ENCODE results near the gene RIPK4.
A peak's percentile ranks its signal among the peaks of the same experiment; 100 is the strongest.
"Not testable (repeated sequence)": the region's sequence is repeated elsewhere in the genome, so short reads cannot be mapped to it uniquely, and the experiment has no call there.

The RIPK4 gene

GRCh38 chr21:41737651-41738324 lies 29.1 kb downstream of the RIPK4 start:
- no peak for DNase-seq (ENCODE audit: insufficient read length, low spot score)
- no peak for FAIRE-seq
- TF ChIP-seq POLR2A (IDR thresholded peaks at IDR 0.05; ENCODE audit: low read depth, low read length): no peak

GRCh38 chr21:41736423-41736822 lies 30.4 kb downstream of the RIPK4 start:
- DNase-seq (ENCODE audit: insufficient read length, low spot score): no peak
- no peak for FAIRE-seq

GRCh38 chr21:41733951-41734689 lies 32.7 kb downstream of the RIPK4 start:
- FAIRE-seq (no peak), DNase-seq (ENCODE audit: insufficient read length, low spot score) (no peak)
- TF ChIP-seq POLR2A (IDR thresholded peaks at IDR 0.05; ENCODE audit: low read depth, low read length): no peak

More at GRCh38 chr21:41736423-41736822, 30.4 kb downstream of the RIPK4 start:
- no peak for TF ChIP-seq POLR2A (IDR thresholded peaks at IDR 0.05; ENCODE audit: low read depth, low read length)

- FAIRE-seq: no peak
- no peak for TF ChIP-seq POLR2A (IDR thresholded peaks at IDR 0.05; ENCODE audit: low read depth, low read length)
- no peak for DNase-seq (ENCODE audit: insufficient read length, low spot score)
Measured at GRCh38 chr21:41731081-41731480, 35.8 kb downstream of the RIPK4 start.

DNA sequence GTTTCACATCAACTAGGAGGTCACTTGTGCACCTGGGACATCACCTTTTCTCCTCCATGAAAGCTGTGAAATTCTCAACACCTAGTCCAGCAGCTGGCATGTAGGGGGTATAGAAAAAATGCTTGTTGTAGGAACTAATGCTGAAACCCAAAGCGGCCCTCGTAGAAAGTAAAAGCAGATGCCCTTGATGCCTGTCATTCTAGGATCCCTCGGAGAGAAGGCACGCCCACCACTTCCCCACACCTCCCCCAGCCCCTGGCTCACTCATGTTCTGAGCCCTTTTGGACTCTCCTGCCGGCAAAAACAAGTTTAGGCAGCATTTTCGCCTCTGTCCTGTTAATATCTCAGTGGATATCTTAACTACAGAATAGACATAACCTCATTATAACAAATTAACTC lies 36.5 kb downstream of the RIPK4 start:
- TF ChIP-seq POLR2A (IDR thresholded peaks at IDR 0.05; ENCODE audit: low read depth, low read length): no peak
- FAIRE-seq (no peak), DNase-seq (ENCODE audit: insufficient read length, low spot score) (no peak)

- FAIRE-seq: no peak
- no peak for DNase-seq (ENCODE audit: insufficient read length, low spot score)
- TF ChIP-seq POLR2A (IDR thresholded peaks at IDR 0.05; ENCODE audit: low read depth, low read length): no peak
Measured at GRCh38 chr21:41729701-41730366, 37.0 kb downstream of the RIPK4 start.

DNA sequence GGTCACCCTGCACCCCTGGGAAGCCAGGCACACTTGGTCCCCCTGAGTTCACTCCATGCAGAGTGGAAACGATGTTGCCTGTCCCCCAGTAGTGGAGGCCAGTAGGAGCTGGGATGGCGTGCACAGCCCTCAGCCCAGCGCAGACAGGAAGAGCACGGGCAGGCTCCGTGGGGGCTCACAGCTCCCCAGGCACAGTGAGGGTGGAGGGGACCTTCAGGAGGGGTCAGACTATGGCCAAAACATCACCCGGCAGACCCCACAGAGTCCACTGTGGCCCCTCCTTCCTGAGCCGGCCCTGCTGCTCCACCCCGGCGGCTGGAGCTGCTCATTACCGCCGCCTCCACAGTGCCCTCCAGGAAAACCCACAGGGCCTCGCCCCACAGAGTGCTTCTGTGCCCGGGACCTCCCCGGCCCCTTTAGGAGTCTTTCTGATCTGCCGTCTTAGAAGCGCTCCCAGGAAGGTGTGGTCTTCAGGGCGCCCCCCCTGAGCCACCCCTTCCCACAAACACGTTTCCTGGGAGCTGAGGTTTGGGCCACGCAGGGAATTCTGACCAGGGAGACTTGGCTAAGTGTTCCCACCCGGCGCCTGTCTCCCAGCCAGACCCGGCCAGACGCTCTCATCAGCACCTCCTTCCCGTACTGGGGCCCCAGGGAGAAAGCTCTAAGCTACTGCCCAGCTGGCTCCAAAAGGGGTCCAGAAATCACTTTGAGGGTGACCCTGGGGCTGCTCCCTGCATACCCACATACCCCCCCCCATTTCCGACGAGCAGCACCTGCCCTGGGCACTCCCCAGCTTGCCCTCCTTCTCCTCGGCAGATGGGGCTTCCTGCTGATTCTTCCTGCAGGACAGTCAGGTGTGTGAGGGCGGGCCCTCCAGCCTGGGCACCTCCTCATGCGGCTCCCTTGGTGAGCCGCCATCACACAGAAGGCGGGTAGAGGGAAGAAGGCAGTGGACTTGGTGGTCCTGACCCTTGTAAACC lies 38.8 kb downstream of the RIPK4 start:
- DNase-seq (ENCODE audit: insufficient read length, low spot score) (no peak), FAIRE-seq (no peak)
- TF ChIP-seq POLR2A (IDR thresholded peaks at IDR 0.05; ENCODE audit: low read depth, low read length): no peak

GRCh38 chr21:41726970-41727783 lies 39.7 kb downstream of the RIPK4 start:
- FAIRE-seq: no peak
- TF ChIP-seq POLR2A (IDR thresholded peaks at IDR 0.05; ENCODE audit: low read depth, low read length): peak; percentile 44; the same call in 1 of the 2 replicates
- DNase-seq (ENCODE audit: insufficient read length, low spot score): peak; percentile 93

GRCh38 chr21:41726630-41726969 lies 40.3 kb downstream of the RIPK4 start:
- no peak for TF ChIP-seq POLR2A (IDR thresholded peaks at IDR 0.05; ENCODE audit: low read depth, low read length)
- DNase-seq (ENCODE audit: insufficient read length, low spot score) (no peak), FAIRE-seq (no peak)

DNA sequence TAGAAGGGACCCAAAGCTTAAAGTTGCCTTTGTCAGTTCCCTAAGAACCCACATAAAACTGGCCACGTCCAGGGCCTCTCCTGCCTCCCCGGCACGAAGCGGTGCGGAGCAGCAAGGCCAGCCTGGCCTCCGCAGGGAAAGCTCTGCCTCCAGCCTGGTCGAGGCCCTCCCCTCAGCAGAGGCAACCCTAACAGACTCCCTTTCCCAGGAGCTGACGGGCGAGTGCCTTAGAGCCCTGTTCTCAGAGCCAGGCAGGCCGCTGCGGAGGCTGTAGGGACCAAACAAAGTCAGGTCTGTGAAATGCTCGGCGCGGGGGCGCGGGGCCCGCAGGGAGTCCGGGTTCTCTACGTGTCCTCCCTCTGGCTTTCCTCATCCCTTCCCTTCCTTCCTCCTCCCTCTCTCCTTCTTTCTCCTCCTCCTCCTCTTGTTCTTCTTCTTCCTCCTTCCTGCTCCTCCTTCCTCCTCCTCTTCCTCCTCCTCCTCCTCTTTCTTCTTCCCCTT lies 40.7 kb downstream of the RIPK4 start:
- FAIRE-seq (no peak), DNase-seq (ENCODE audit: insufficient read length, low spot score) (no peak)
- TF ChIP-seq POLR2A (IDR thresholded peaks at IDR 0.05; ENCODE audit: low read depth, low read length): no peak

- DNase-seq (ENCODE audit: insufficient read length, low spot score) (no peak), FAIRE-seq (no peak)
- no peak for TF ChIP-seq POLR2A (IDR thresholded peaks at IDR 0.05; ENCODE audit: low read depth, low read length)
Measured at GRCh38 chr21:41725421-41726031, 41.3 kb downstream of the RIPK4 start.

GRCh38 chr21:41723835-41724234 lies 43.0 kb downstream of the RIPK4 start:
- DNase-seq (ENCODE audit: insufficient read length, low spot score); FAIRE-seq: not testable (repeated sequence)

Measured in H54 (cell line).